OCI-LY1 (cell line): ENCODE measurements around the gene RPL36.

Experiments
- CTCF ChIP-seq: fragments of 200-600 bp; sonication (generic), shearing (Covaris generic); IDR thresholded peaks from 2 replicates; pipeline ENCODE4 v1.5.1; 2017; ENCODE audit warnings: mild to moderate bottlenecking, antibody characterized with exemption, low read length, moderate library complexity, mixed read lengths
- EZH2 ChIP-seq: fragments of 200-600 bp; sonication (generic), shearing (Covaris generic); IDR thresholded peaks from 2 replicates; pipeline ENCODE4 v1.8.0; 2017; ENCODE audit warnings: borderline replicate concordance, mixed run types, mild to moderate bottlenecking, antibody characterized with exemption, low read length, moderate library complexity, mixed read lengths

- TF ChIP-seq EZH2 (no peak), CTCF (no peak)
These were observed 8.7 kb downstream of the RPL36 start for GRCh38 chr19:5698635-5699422.
